Small intestine (tissue), 7 donors: ENCODE data around the gene ABTB2. TPM values are rescaled to one million over a fixed set of nuclear protein-coding genes. Genes with fewer than 3 reads are reported as not detected.

Source experiments
- DNase-seq, 2 donors: peaks; one replicate each; pipeline versions ENCODE4 v3.0.0 to v3.0.0-alpha.2; 2013
- FAIRE-seq: peaks from 2 replicates; lab custom pipeline; 2012; peaks lifted over from hg19 to GRCh38; lab: Jason Lieb, UNC
- H3K27ac ChIP-seq, 3 donors: one replicate each; pipeline ENCODE4 v1.5.1; 2013; ENCODE audit warnings: low read length in 2 of 3, mild to moderate bottlenecking in 2 of 3, control low read depth in 1 of 3, inconsistent platforms in 1 of 3, low read depth in 1 of 3, moderate library complexity in 1 of 3
- H3K27me3 ChIP-seq, 3 donors: one replicate each; pipeline ENCODE4 v1.6.1; 2013; ENCODE audit warnings: low read length in 3 of 3, inconsistent platforms in 1 of 3; ENCODE audit not compliant: control insufficient read depth in 3 of 3, insufficient read depth in 3 of 3
- H3K36me3 ChIP-seq, 3 donors: one replicate each; pipeline ENCODE4 v1.6.1; 2013; ENCODE audit warnings: low read length in 3 of 3, inconsistent platforms in 1 of 3, low read depth in 1 of 3, mild to moderate bottlenecking in 1 of 3, moderate library complexity in 1 of 3; ENCODE audit not compliant: control insufficient read depth in 3 of 3, insufficient read depth in 2 of 3
- H3K4me1 ChIP-seq, 3 donors: one replicate each; pipeline ENCODE4 v1.6.1; 2013; ENCODE audit warnings: low read length in 2 of 3, inconsistent platforms in 1 of 3, low read depth in 1 of 3, mild to moderate bottlenecking in 1 of 3, moderate library complexity in 1 of 3; ENCODE audit not compliant: control insufficient read depth in 3 of 3, insufficient read depth in 2 of 3
- H3K4me3 ChIP-seq, 3 donors: one replicate each; pipeline ENCODE4 v1.5.1; 2013; ENCODE audit warnings: low read length in 3 of 3, control low read depth in 1 of 3, inconsistent platforms in 1 of 3, low read depth in 1 of 3, mild to moderate bottlenecking in 1 of 3, moderate library complexity in 1 of 3
- H3K9me3 ChIP-seq, 2 donors: one replicate each; pipeline ENCODE4 v1.6.1; 2013; ENCODE audit warnings: low read depth in 1 of 2, low read length in 1 of 2; ENCODE audit not compliant: control insufficient read depth in 2 of 2, insufficient read depth in 1 of 2
- WGBS, 3 donors: extraction: QIAGEN DNeasy Blood & Tissue Kit; methylation state at CpG; one replicate each; pipeline ENCODE4 v1.1.7; 2013; 5-methylcytosine and 5-hydroxymethylcytosine counted together
- polyA plus RNA-seq, 4 donors: library from polyadenylated mRNA; stranded (reverse) in 3 of 4; unstranded in 1 of 4; fragments of 200-250 nt in 3 of 4; fragments of 120-200 nt in 1 of 4; gene quantifications; one replicate each; pipeline versions ENCODE4 v1.2.1 to v1.2.3, GENCODE V29; 2013
- donor health status: healthy with polysubstance abuse.
- donor health status: control.
- donor health status: control.
- donor health status: Bipolar disorder and iron deficiency.
- donor health status: healthy.

ABTB2 gene
- polyA plus RNA-seq, 4 donors, result 0.64 to 25.1 (median 13.5) TPM

- Histone ChIP-seq H3K27me3 (peaks cover 0 to 4% (median 0%) of the 10 kb centered on the region in 3 donors), H3K9me3 (no peaks in the 10 kb centered on the region), H3K36me3 (no peaks in the 10 kb centered on the region), H3K4me3 (no peak overlapping the region), H3K27ac (no peak overlapping the region), H3K4me1 (peaks cover 0 to 7% (median 0%) of the 10 kb centered on the region in 3 donors)
- DNase-seq (no peak), FAIRE-seq (no peak)
- 93 to 94% (median 94%) methylated on average over 2 of the region's 2 CpGs for WGBS, 3 donors
Measured at GRCh38 chr11:34255101-34255500, 102.7 kb downstream of the ABTB2 start.

GRCh38 chr11:34254011-34254410, 103.8 kb downstream of the ABTB2 start:
- H3K4me3 ChIP-seq, result no peak overlapping the region
- peaks cover 0 to 11% (median 0%) of the 10 kb centered on the region in 3 donors for H3K4me1 ChIP-seq
- no peaks in the 10 kb centered on the region for H3K9me3 ChIP-seq
- no peak overlapping the region for H3K27ac ChIP-seq
- WGBS, 3 donors, result 70 to 72% (median 71%) methylated on average over 4 of the region's 4 CpGs
- H3K27me3 ChIP-seq, result peaks cover 0 to 4% (median 0%) of the 10 kb centered on the region in 3 donors
- no peaks in the 10 kb centered on the region for H3K36me3 ChIP-seq
- DNase-seq (no peak), FAIRE-seq (no peak)

GRCh38 chr11:34252651-34253050, 105.2 kb downstream of the ABTB2 start:
- Histone ChIP-seq H3K27ac (no peak overlapping the region), H3K36me3 (no peaks in the 10 kb centered on the region), H3K27me3 (peaks cover 0 to 4% (median 0%) of the 10 kb centered on the region in 3 donors), H3K9me3 (no peaks in the 10 kb centered on the region), H3K4me3 (no peak overlapping the region), H3K4me1 (peaks cover 0 to 15% (median 0%) of the 10 kb centered on the region in 3 donors)
- DNase-seq (no peak), FAIRE-seq (no peak)
- 52 to 75% (median 66%) methylated on average over 3 of the region's 3 CpGs for WGBS, 3 donors

GRCh38 chr11:34252015-34252414, 105.8 kb downstream of the ABTB2 start:
- FAIRE-seq (no peak), DNase-seq (no peak)
- Histone ChIP-seq H3K9me3 (no peaks in the 10 kb centered on the region), H3K27ac (no peak overlapping the region), H3K27me3 (peaks cover 0 to 4% (median 0%) of the 10 kb centered on the region in 3 donors), H3K4me1 (peaks cover 0 to 15% (median 0%) of the 10 kb centered on the region in 3 donors), H3K4me3 (no peak overlapping the region), H3K36me3 (no peaks in the 10 kb centered on the region)
- 75 to 95% (median 85%) methylated on average over 7 of the region's 7 CpGs for WGBS, 3 donors

- Histone ChIP-seq H3K4me1 (peaks cover 0 to 15% (median 0%) of the 10 kb centered on the region in 3 donors), H3K27ac (peak overlapping the region in 1 of 3 donors; percentile 28), H3K9me3 (no peaks in the 10 kb centered on the region), H3K4me3 (no peak overlapping the region), H3K27me3 (peaks cover 0 to 2% (median 0%) of the 10 kb centered on the region in 3 donors), H3K36me3 (no peaks in the 10 kb centered on the region)
- no peak for DNase-seq
- whole genome bisulfite sequencing, 3 donors, result 43 to 60% (median 46%) methylated on average over 3 of the region's 3 CpGs
- no peak for FAIRE-seq
Measured at GRCh38 chr11:34251589-34251980, 106.2 kb downstream of the ABTB2 start.

GRCh38 chr11:34250732-34251588, 106.8 kb downstream of the ABTB2 start:
- Histone ChIP-seq H3K4me3 (no peak overlapping the region), H3K27me3 (no peaks in the 10 kb centered on the region), H3K27ac (peak overlapping the region in 1 of 3 donors; percentile 28), H3K9me3 (no peaks in the 10 kb centered on the region), H3K36me3 (no peaks in the 10 kb centered on the region), H3K4me1 (peaks cover 0 to 15% (median 0%) of the 10 kb centered on the region in 3 donors)
- DNase-seq (peak in 1 of 2 donors; percentile 72), FAIRE-seq (no peak)
- WGBS, 3 donors, result 45 to 56% (median 48%) methylated on average over 10 of the region's 10 CpGs

- 91 to 95% (median 95%) methylated on average over 2 of the region's 2 CpGs for WGBS, 3 donors
- FAIRE-seq (no peak), DNase-seq (no peak)
- H3K27ac ChIP-seq, result no peak overlapping the region
- peaks cover under 1 to 17% (median 3%) of the 10 kb centered on the region in 3 donors for H3K4me1 ChIP-seq
- no peaks in the 10 kb centered on the region for H3K27me3 ChIP-seq
- H3K4me3 ChIP-seq, result no peak overlapping the region
- H3K36me3 ChIP-seq, result no peaks in the 10 kb centered on the region
- H3K9me3 ChIP-seq, result no peaks in the 10 kb centered on the region
Measured at GRCh38 chr11:34250211-34250610, 107.6 kb downstream of the ABTB2 start.

GRCh38 chr11:34249439-34249838, 108.4 kb downstream of the ABTB2 start:
- H3K4me3 ChIP-seq, result no peak overlapping the region
- WGBS, 3 donors, result 61 to 72% (median 71%) methylated on average over 3 of the region's 3 CpGs
- peaks cover 2 to 19% (median 11%) of the 10 kb centered on the region in 3 donors for H3K4me1 ChIP-seq
- no peaks in the 10 kb centered on the region for H3K9me3 ChIP-seq
- no peak overlapping the region for H3K27ac ChIP-seq
- FAIRE-seq (no peak), DNase-seq (no peak)
- H3K36me3 ChIP-seq, result no peaks in the 10 kb centered on the region
- no peaks in the 10 kb centered on the region for H3K27me3 ChIP-seq
